ENCODE measurements around the gene IER3. TPM values are rescaled to one million over a fixed set of nuclear protein-coding genes. Genes with fewer than 3 reads are reported as not detected.

The IER3 gene
- total RNA-seq, 1 experiment from 2014 or later = 82.4 TPM

GRCh38 chr6:30779850-30780641 is 35.7 kb upstream of the IER3 start:
- peaks cover 7% of the 10 kb centered on the region; the same call in 1 of the 2 replicates for H3K27me3 Mint-ChIP-seq (ENCODE audit: low read depth)
- CTCF ChIA-PET = interaction anchor here (0.6 kb wide), 1 partner anchor 133 kb away, joined by 3 read pairs; no protein-coding TSS in a partner anchor

More at GRCh38 chr6:30779850-30780641, 35.7 kb upstream of the IER3 start:
- Mint-ChIP-seq H3K9me3 (peaks cover 16% of the 10 kb centered on the region), H3K4me1 (peaks cover 16% of the 10 kb centered on the region), H3K36me3 (peaks cover 15% of the 10 kb centered on the region), H3K4me3 (no peak overlapping the region), H3K27ac (no peak overlapping the region)
- no peak for TF ChIP-seq PRRX2 (CRISPR knock-in tag; IDR thresholded peaks at IDR 0.05)
- no peak for TF ChIP-seq FOXP1 (CRISPR knock-in tag; IDR thresholded peaks at IDR 0.05; ENCODE audit: borderline replicate concordance)
- no peak for TF ChIP-seq ERG (CRISPR knock-in tag; IDR thresholded peaks at IDR 0.05)
- no peak for TF ChIP-seq STAT6 (CRISPR knock-in tag; conservative IDR thresholded peaks at IDR 0.05; ENCODE audit: low read depth)
- no peak for TF ChIP-seq ZNF671 (CRISPR knock-in tag; IDR thresholded peaks at IDR 0.05)
- no peak for TF ChIP-seq HMGA2 (CRISPR knock-in tag; IDR thresholded peaks at IDR 0.05)
- TF ChIP-seq KAT7 (CRISPR knock-in tag; IDR thresholded peaks at IDR 0.05; ENCODE audit: borderline replicate concordance) = no peak
- no peak for TF ChIP-seq ZNF281 (CRISPR knock-in tag; IDR thresholded peaks at IDR 0.05)
- no peak for TF ChIP-seq FOXJ3 (CRISPR knock-in tag; IDR thresholded peaks at IDR 0.05; ENCODE audit: borderline replicate concordance)
- TF ChIP-seq ZNF512 (CRISPR knock-in tag; IDR thresholded peaks at IDR 0.05; ENCODE audit: borderline replicate concordance) = no peak
- no peak for TF ChIP-seq RELA (CRISPR knock-in tag; IDR thresholded peaks at IDR 0.05; ENCODE audit: borderline replicate concordance)
- TF ChIP-seq GABPB1 (CRISPR knock-in tag; IDR thresholded peaks at IDR 0.05) = no peak
- TF ChIP-seq PRDM15 (CRISPR knock-in tag; IDR thresholded peaks at IDR 0.05) = no peak
- TF ChIP-seq ATF2 (CRISPR knock-in tag; IDR thresholded peaks at IDR 0.05; ENCODE audit: borderline replicate concordance, low read depth) = no peak
- TF ChIP-seq MLX (CRISPR knock-in tag; IDR thresholded peaks at IDR 0.05) = no peak
- no peak for TF ChIP-seq ZNF416 (CRISPR knock-in tag; IDR thresholded peaks at IDR 0.05)
- no peak for TF ChIP-seq IRF2 (CRISPR knock-in tag; IDR thresholded peaks at IDR 0.05; ENCODE audit: borderline replicate concordance, low read depth)
- TF ChIP-seq MYBL2 (CRISPR knock-in tag; IDR thresholded peaks at IDR 0.05) = no peak
- no peak for TF ChIP-seq SMAD4 (CRISPR knock-in tag; IDR thresholded peaks at IDR 0.05)
- no peak for TF ChIP-seq CBFB (CRISPR knock-in tag; IDR thresholded peaks at IDR 0.05; ENCODE audit: low read depth)
- ATAC-seq (no peak), DNase-seq (ENCODE audit: low spot score) (no peak)
- POLR2A ChIA-PET = no interaction called here

Data from WTC11 (cell line).